ENCODE data around the gene CFAP65.

DNA sequence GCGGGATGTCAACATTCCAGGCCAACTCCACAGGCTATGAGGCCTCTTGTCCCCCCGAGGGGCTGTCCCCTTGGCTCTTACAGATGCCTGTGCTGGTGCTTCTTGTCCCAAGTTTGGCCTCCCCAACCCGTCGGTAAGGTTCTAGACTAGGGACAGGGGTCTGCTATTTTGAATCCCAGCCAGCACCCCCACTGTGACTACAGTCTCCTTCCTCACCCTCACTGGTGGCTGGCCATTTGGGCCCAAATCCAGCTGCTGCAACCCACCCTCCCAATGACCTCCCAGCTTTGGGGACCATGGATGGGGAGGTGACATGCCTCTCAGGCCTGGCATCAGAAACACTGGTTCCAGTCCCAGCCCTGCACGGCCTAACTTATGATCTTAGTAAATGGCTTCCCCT lies 18.7 kb downstream of the CFAP65 start:
- TF ChIP-seq, protein P1, sequence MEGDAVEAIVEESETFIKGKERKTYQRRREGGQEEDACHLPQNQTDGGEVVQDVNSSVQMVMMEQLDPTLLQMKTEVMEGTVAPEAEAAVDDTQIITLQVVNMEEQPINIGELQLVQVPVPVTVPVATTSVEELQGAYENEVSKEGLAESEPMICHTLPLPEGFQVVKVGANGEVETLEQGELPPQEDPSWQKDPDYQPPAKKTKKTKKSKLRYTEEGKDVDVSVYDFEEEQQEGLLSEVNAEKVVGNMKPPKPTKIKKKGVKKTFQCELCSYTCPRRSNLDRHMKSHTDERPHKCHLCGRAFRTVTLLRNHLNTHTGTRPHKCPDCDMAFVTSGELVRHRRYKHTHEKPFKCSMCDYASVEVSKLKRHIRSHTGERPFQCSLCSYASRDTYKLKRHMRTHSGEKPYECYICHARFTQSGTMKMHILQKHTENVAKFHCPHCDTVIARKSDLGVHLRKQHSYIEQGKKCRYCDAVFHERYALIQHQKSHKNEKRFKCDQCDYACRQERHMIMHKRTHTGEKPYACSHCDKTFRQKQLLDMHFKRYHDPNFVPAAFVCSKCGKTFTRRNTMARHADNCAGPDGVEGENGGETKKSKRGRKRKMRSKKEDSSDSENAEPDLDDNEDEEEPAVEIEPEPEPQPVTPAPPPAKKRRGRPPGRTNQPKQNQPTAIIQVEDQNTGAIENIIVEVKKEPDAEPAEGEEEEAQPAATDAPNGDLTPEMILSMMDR (IDR thresholded peaks at IDR 0.05): no peak
- TF ChIP-seq, protein P2, sequence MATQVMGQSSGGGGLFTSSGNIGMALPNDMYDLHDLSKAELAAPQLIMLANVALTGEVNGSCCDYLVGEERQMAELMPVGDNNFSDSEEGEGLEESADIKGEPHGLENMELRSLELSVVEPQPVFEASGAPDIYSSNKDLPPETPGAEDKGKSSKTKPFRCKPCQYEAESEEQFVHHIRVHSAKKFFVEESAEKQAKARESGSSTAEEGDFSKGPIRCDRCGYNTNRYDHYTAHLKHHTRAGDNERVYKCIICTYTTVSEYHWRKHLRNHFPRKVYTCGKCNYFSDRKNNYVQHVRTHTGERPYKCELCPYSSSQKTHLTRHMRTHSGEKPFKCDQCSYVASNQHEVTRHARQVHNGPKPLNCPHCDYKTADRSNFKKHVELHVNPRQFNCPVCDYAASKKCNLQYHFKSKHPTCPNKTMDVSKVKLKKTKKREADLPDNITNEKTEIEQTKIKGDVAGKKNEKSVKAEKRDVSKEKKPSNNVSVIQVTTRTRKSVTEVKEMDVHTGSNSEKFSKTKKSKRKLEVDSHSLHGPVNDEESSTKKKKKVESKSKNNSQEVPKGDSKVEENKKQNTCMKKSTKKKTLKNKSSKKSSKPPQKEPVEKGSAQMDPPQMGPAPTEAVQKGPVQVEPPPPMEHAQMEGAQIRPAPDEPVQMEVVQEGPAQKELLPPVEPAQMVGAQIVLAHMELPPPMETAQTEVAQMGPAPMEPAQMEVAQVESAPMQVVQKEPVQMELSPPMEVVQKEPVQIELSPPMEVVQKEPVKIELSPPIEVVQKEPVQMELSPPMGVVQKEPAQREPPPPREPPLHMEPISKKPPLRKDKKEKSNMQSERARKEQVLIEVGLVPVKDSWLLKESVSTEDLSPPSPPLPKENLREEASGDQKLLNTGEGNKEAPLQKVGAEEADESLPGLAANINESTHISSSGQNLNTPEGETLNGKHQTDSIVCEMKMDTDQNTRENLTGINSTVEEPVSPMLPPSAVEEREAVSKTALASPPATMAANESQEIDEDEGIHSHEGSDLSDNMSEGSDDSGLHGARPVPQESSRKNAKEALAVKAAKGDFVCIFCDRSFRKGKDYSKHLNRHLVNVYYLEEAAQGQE (IDR thresholded peaks at IDR 0.05; ENCODE audit: insufficient read depth in 1 of 2, low read depth in 2 of 2, low read length in 1 of 2): no peak
- no peak for TF ChIP-seq POLR2AphosphoS5 (IDR thresholded peaks at IDR 0.05; ENCODE audit: low read depth, low read length)

Data from Panc1 (cell line).